Stomach (tissue), 9 donors: ENCODE results near the gene NAGS. TPM values are rescaled to one million over a fixed set of nuclear protein-coding genes. Genes with fewer than 3 reads are reported as not detected.

ENCODE experiments used
- DNase-seq, 2 donors: peaks; one replicate each; pipeline versions ENCODE4 v3.0.0 to v3.0.0-alpha.2; 2013 to 2019
- H3K27ac ChIP-seq, 5 donors: fragments of 200-600 bp in 4 of 5; sonication (generic) in 4 of 5; one replicate each; pipeline ENCODE4 v1.5.1; 2013 to 2019; ENCODE audit warnings: mild to moderate bottlenecking in 1 of 5, moderate library complexity in 1 of 5
- H3K27me3 ChIP-seq, 3 donors: fragments of 200-600 bp; sonication (generic); one replicate each; pipeline ENCODE4 v1.5.1; 2017 to 2019; ENCODE audit warnings: mixed run types in 1 of 3
- H3K36me3 ChIP-seq, 4 donors: fragments of 200-600 bp; sonication (generic); 1 replicate in 3 of 4; 2 replicates in 1 of 4; pipeline ENCODE4 v1.5.1; 2016 to 2019
- H3K4me1 ChIP-seq, 4 donors: fragments of 200-600 bp; sonication (generic); one replicate each; pipeline ENCODE4 v1.5.1; 2016 to 2019
- H3K4me3 ChIP-seq, 4 donors: fragments of 200-600 bp; sonication (generic) in 3 of 4; one replicate each; pipeline ENCODE4 v1.5.1; 2016 to 2019; ENCODE audit warnings: mild to moderate bottlenecking in 1 of 4
- H3K9me3 ChIP-seq, 4 donors: fragments of 200-600 bp; sonication (generic); one replicate each; pipeline ENCODE4 v1.5.1; 2016 to 2019
- EP300 ChIP-seq: sonication (generic); formaldehyde crosslinking; IDR thresholded peaks from one replicate; pipeline ENCODE4 v1.6.1; 2017; ENCODE audit warnings: antibody characterized with exemption
- POLR2A ChIP-seq, 4 donors: fragments of 450-650 bp; IDR thresholded peaks; one replicate each; pipeline ENCODE4 v1.6.1; 2016; ENCODE audit warnings: antibody characterized with exemption in 4 of 4, control low read depth in 2 of 4, mild to moderate bottlenecking in 1 of 4, moderate library complexity in 1 of 4
- POLR2AphosphoS5 ChIP-seq, 3 donors: sonication (generic); formaldehyde crosslinking; IDR thresholded peaks; one replicate each; pipeline ENCODE4 v1.6.1; 2016; ENCODE audit warnings: antibody characterized with exemption in 3 of 3
- WGBS, 5 donors: extraction: QIAGEN DNeasy Blood & Tissue Kit in 3 of 5; methylation state at CpG; one replicate each; pipeline versions ENCODE4 v1.1.5 to v1.1.7; 2013 to 2018; 5-methylcytosine and 5-hydroxymethylcytosine counted together
- intact Hi-C: fragments of 100-400 bp; cut with DNase I; formaldehyde crosslinking; loops from one replicate; pipeline ENCODE4 v1.15.1; 2023; ENCODE audit warnings: low total_unique reads
- polyA plus RNA-seq, 3 donors: library from polyadenylated mRNA; stranded (reverse); fragments of 200-250 nt; gene quantifications; one replicate each; pipeline ENCODE4 v1.2.3, GENCODE V29; 2013
- small RNA-seq, 4 donors: library from RNA; depleted of rRNA; stranded (forward); fragments of <200 nt; gene quantifications; one replicate each; pipeline ENCODE3, GENCODE V24; 2016
- total RNA-seq, 5 donors: library from RNA; depleted of rRNA; stranded (reverse); fragments of >200 nt; gene quantifications; one replicate each; pipeline versions ENCODE4 v1.1.0 to v1.2.3, GENCODE V29; 2014 to 2016
- TF ChIP-seq, protein P1 (sequence below), 7 experiments: fragments of 450-650 bp in 4 of 7; fragments of 200-600 bp in 3 of 7; sonication (generic) in 3 of 7; IDR thresholded peaks; one replicate each; pipeline ENCODE4 v1.5.1; 2016 to 2019; ENCODE audit warnings: antibody characterized with exemption in 7 of 7, control low read depth in 2 of 7, mild to moderate bottlenecking in 1 of 7
- donor health status: healthy with polysubstance abuse.
- donor health status: Bipolar disorder and iron deficiency.
- donor health status: healthy.

NAGS gene
- total and polyA plus RNA-seq, 8 donors: 0.29 to 1.5 (median 0.93) TPM; not detected in 2

DNA sequence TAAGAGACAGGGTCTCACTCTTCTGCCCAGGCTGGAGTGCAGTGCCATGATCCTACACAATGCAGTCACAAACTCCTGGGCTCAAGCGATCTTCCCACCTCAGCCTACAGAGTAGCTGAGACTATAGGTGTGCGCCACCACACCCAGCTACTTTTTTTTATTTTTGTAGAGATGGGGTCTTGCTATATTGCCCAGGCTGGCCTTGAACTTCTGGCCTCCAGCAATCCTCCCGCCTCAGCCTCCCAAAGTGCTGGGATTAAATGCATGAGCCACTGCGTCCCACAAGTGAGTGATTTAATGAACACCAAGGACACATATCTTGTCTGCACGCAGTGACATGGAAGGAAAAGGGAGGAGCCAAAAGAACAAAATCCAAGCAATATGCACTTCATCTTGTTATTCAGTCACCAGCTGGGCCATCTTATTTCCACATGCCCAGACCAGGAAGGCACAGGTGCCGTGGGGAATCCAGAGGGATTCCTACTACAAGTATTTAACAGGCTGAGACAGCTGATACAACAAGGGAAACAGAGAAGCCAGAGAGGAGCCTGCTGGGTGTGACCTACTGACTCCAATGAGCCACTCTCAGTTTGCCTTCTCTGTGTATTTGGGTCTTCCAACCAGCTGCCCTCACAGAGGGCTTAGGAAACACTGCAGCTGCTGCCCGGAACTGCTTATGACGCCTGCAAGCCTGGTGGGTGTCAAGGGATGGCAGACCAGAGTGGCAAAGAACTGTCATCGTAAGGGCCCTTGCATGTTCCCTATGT lies 45.1 kb downstream of the NAGS start:
- WGBS, 5 donors: 94 to 98% (median 96%) methylated on average over 9 of the region's 9 CpGs
- no peak overlapping the region for H3K4me3 ChIP-seq
- H3K4me1 ChIP-seq: peaks cover 7 to 25% (median 16%) of the 10 kb centered on the region in 4 donors
- no peaks in the 10 kb centered on the region for H3K9me3 ChIP-seq
- H3K36me3 ChIP-seq: peaks cover 48 to 90% (median 69%) of the 10 kb centered on the region in 4 donors
- H3K27ac ChIP-seq: no peak overlapping the region
- H3K27me3 ChIP-seq: no peaks in the 10 kb centered on the region
- no peak for DNase-seq
- TF ChIP-seq POLR2AphosphoS5 (IDR thresholded peaks at IDR 0.05) (no peak), POLR2A (IDR thresholded peaks at IDR 0.05) (no peak), EP300 (no peak)
- TF ChIP-seq, protein P1, sequence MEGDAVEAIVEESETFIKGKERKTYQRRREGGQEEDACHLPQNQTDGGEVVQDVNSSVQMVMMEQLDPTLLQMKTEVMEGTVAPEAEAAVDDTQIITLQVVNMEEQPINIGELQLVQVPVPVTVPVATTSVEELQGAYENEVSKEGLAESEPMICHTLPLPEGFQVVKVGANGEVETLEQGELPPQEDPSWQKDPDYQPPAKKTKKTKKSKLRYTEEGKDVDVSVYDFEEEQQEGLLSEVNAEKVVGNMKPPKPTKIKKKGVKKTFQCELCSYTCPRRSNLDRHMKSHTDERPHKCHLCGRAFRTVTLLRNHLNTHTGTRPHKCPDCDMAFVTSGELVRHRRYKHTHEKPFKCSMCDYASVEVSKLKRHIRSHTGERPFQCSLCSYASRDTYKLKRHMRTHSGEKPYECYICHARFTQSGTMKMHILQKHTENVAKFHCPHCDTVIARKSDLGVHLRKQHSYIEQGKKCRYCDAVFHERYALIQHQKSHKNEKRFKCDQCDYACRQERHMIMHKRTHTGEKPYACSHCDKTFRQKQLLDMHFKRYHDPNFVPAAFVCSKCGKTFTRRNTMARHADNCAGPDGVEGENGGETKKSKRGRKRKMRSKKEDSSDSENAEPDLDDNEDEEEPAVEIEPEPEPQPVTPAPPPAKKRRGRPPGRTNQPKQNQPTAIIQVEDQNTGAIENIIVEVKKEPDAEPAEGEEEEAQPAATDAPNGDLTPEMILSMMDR (IDR thresholded peaks at IDR 0.05): no peak
- intact Hi-C loops: loop anchor here (10.0 kb wide), 1 partner anchor 55 kb away; no protein-coding TSS in a partner anchor

DNA sequence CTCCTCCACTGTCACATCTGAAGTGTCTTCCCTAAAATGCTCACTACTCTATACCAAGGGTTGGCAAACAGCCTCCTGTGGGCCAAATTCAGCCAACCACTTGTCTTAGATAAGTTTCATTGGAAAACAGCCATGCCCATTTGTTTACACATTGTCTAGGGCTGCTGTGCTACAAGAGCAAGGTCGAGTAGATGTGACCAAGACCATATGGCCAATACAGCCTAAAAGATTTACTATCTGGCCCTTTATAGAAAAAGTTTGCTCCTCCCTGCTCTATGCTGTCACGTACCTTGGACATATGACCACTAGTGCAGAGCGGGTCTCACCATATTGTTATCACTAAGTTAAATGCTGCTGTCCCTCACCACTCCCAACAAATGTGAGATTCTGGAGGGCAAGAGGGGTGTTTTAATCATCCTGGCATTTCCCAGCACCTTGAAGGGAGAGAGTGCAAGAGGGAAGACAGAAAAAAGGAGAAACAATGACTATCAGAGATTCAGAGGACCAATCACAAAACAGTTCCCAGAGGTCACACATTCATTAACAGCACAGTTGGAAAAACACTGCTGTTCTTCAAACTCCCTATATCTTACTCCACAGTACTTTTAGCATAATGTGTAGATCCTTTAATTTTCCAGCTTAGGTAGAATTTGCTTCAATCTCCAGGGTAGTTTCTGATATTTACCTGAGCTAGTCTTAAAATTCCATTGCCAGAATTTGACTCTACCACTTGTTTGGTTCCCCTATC lies 48.9 kb downstream of the NAGS start:
- peaks cover 40 to 92% (median 86%) of the 10 kb centered on the region in 4 donors for H3K36me3 ChIP-seq
- 18 to 44% (median 41%) methylated on average over 3 of the region's 3 CpGs for WGBS, 5 donors
- H3K27ac ChIP-seq: peak overlapping the region in 1 of 5 donors; percentile 11

More for the DNA sequence above, 48.9 kb downstream of the NAGS start:
- Histone ChIP-seq H3K9me3 (no peaks in the 10 kb centered on the region), H3K27me3 (no peaks in the 10 kb centered on the region), H3K4me3 (no peak overlapping the region), H3K4me1 (peaks cover 5 to 24% (median 18%) of the 10 kb centered on the region in 4 donors)
- intact Hi-C loops: no loop called here
- peak in 1 of 2 donors; percentile 49 for DNase-seq
- TF ChIP-seq, protein P1 (IDR thresholded peaks at IDR 0.05): no peak
- no peak for TF ChIP-seq EP300
- peak in 1 of 3 donors; percentile 5 for TF ChIP-seq POLR2AphosphoS5 (IDR thresholded peaks at IDR 0.05)
- no peak for TF ChIP-seq POLR2A (IDR thresholded peaks at IDR 0.05)

Small RNAs within 50 kb of the gene (small RNA-seq; reads per million reads assigned to genes)
- gene RF00012: 0 reads per million in 4 donors

Other genes starting within 250 kb of the NAGS start
- not detected for gene SOST, start 245.8 kb upstream of the NAGS start, total RNA-seq
- not detected for gene SOST, start 245.8 kb upstream of the NAGS start, polyA plus RNA-seq
- 10 to 100 TPM; 33.0 to 97.8 (median 88.8) TPM for gene DUSP3, start 225.6 kb upstream of the NAGS start, total RNA-seq
- 10 to 100 TPM; 49.8 to 62.3 (median 51.7) TPM for gene DUSP3, start 225.6 kb upstream of the NAGS start, polyA plus RNA-seq
- not detected for gene CFAP97D1, start 224.2 kb upstream of the NAGS start, total RNA-seq
- gene CFAP97D1, start 224.2 kb upstream of the NAGS start, polyA plus RNA-seq: not detected
- gene MPP3, start 171.5 kb upstream of the NAGS start, total RNA-seq: 10 to 100 TPM in 4 of 5 donors, 1 to 10 TPM in 1; 7.2 to 22.8 (median 17.4) TPM
- 1 to 10 TPM in 2 of 3 donors, under 1 TPM in 1; 0.31 to 9.3 (median 2.4) TPM for gene MPP3, start 171.5 kb upstream of the NAGS start, polyA plus RNA-seq
- gene CD300LG, start 157.4 kb upstream of the NAGS start, total RNA-seq: 1 to 10 TPM in 2 of 5 donors, under 1 TPM in 2, not detected in 1; 0.29 to 3.7 (median 1.5) TPM
- 1 to 10 TPM in 1 of 3 donors, under 1 TPM in 2; 0.37 to 1.1 (median 0.92) TPM for gene CD300LG, start 157.4 kb upstream of the NAGS start, polyA plus RNA-seq
- 1 to 10 TPM in 3 of 5 donors, under 1 TPM in 2; 0.43 to 6.4 (median 4.3) TPM for gene MPP2, start 97.1 kb upstream of the NAGS start, total RNA-seq
- gene MPP2, start 97.1 kb upstream of the NAGS start, polyA plus RNA-seq: 1 to 10 TPM; 1.1 to 2.0 (median 1.6) TPM
- not detected for gene PPY, start 62.1 kb upstream of the NAGS start, total RNA-seq
- not detected for gene PPY, start 62.1 kb upstream of the NAGS start, polyA plus RNA-seq
- 10 to 100 TPM in 1 of 5 donors, not detected in 4; 71.3 TPM for gene PYY, start 50.7 kb upstream of the NAGS start, total RNA-seq
- under 1 TPM in 1 of 3 donors, not detected in 2; 0.35 TPM for gene PYY, start 50.7 kb upstream of the NAGS start, polyA plus RNA-seq
- 10 to 100 TPM in 4 of 5 donors, 1 to 10 TPM in 1; 1.8 to 41.9 (median 17.7) TPM for gene TMEM101, start 10.3 kb downstream of the NAGS start, total RNA-seq
- gene TMEM101, start 10.3 kb downstream of the NAGS start, polyA plus RNA-seq: 10 to 100 TPM; 29.6 to 40.8 (median 38.0) TPM
- 10 to 100 TPM; 19.8 to 34.5 (median 30.4) TPM for gene LSM12, start 62.0 kb downstream of the NAGS start, total RNA-seq
- gene LSM12, start 62.0 kb downstream of the NAGS start, polyA plus RNA-seq: 10 to 100 TPM; 25.4 to 30.7 (median 29.9) TPM
- gene G6PC3, start 66.1 kb downstream of the NAGS start, total RNA-seq: 100 to 1,000 TPM in 1 of 5 donors, 10 to 100 TPM in 4; 10.5 to 132 (median 36.2) TPM
- 10 to 100 TPM; 16.8 to 52.0 (median 44.1) TPM for gene G6PC3, start 66.1 kb downstream of the NAGS start, polyA plus RNA-seq
- 100 to 1,000 TPM in 2 of 5 donors, 10 to 100 TPM in 3; 14.7 to 311 (median 58.0) TPM for gene HDAC5, start 119.0 kb downstream of the NAGS start, total RNA-seq
- 10 to 100 TPM; 13.3 to 19.3 (median 17.9) TPM for gene HDAC5, start 119.0 kb downstream of the NAGS start, polyA plus RNA-seq
- 1 to 10 TPM in 2 of 5 donors, under 1 TPM in 1, not detected in 2; 0.14 to 1.7 (median 1.3) TPM for gene HROB, start 137.3 kb downstream of the NAGS start, total RNA-seq
- 1 to 10 TPM in 1 of 3 donors, under 1 TPM in 2; 0.61 to 2.4 (median 0.62) TPM for gene HROB, start 137.3 kb downstream of the NAGS start, polyA plus RNA-seq
- under 1 TPM in 1 of 5 donors, not detected in 4; 0.73 TPM for gene ASB16, start 166.1 kb downstream of the NAGS start, total RNA-seq
- gene ASB16, start 166.1 kb downstream of the NAGS start, polyA plus RNA-seq: under 1 TPM in 2 of 3 donors, not detected in 1; 0.30 to 0.31 TPM
- gene TMUB2, start 182.3 kb downstream of the NAGS start, total RNA-seq: 10 to 100 TPM; 10.7 to 62.4 (median 16.2) TPM
- gene TMUB2, start 182.3 kb downstream of the NAGS start, polyA plus RNA-seq: 10 to 100 TPM; 16.2 to 37.8 (median 16.5) TPM
- gene ATXN7L3, start 195.3 kb downstream of the NAGS start, total RNA-seq: 10 to 100 TPM; 11.1 to 57.4 (median 43.7) TPM
- gene ATXN7L3, start 195.3 kb downstream of the NAGS start, polyA plus RNA-seq: 10 to 100 TPM; 21.0 to 29.9 (median 29.2) TPM
- 100 to 1,000 TPM in 2 of 5 donors, 10 to 100 TPM in 3; 35.8 to 198 (median 59.4) TPM for gene UBTF, start 215.1 kb downstream of the NAGS start, total RNA-seq
- gene UBTF, start 215.1 kb downstream of the NAGS start, polyA plus RNA-seq: 10 to 100 TPM; 25.5 to 28.8 (median 27.4) TPM